ENCODE measurements around the gene FCRLA. TPM values are rescaled to one million over a fixed set of nuclear protein-coding genes. Genes with fewer than 3 reads are reported as not detected.

The FCRLA gene
- total RNA-seq, 1 experiment from 2014 or later: 0.15 TPM

DNA sequence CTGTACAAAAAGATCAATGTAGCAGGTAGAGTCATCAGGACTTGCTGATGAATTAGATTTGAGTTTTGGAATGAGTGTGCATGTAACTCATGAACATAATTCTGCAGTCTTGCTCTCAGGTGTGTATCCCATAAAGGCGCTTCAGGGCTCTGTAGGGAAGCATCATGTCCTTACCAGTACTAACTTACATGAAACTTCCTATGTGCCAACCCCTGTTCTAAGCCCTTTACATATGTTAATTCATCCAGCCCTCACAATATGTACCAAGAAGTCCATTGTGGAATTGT, 12.2 kb downstream of the FCRLA start:
- no TSS peak for BruUV-seq (replicated peaks)
- DNase-seq (ENCODE audit: low read depth, low spot score) (no peak), ATAC-seq (no peak)
- in situ Hi-C loops (cut with HindIII; ENCODE audit: low pct_unique_long_range_greater_than_20kb, low sequenced_read_pairs): no loop called here
- intact Hi-C loops (cut with micrococcal nuclease; ENCODE audit: unreplicated experiment): no loop called here
- POLR2A ChIA-PET: no interaction called here
- H3K4me3 ChIP-seq (ENCODE audit: low read depth in 2 of 2, low read length in 2 of 2): no peak overlapping the region
- no peaks in the 10 kb centered on the region for H3K4me1 ChIP-seq (ENCODE audit: control insufficient read depth, insufficient read depth, low read length)
- H3K27me3 ChIP-seq (ENCODE audit: control insufficient read depth, insufficient read depth, low read length): peaks cover 3% of the 10 kb centered on the region; the same call in 1 of the 2 replicates
- H3K9me3 ChIP-seq (ENCODE audit: control insufficient read depth, insufficient read depth, low read depth, low read length): no peaks in the 10 kb centered on the region
- H3K36me3 ChIP-seq (ENCODE audit: control insufficient read depth, insufficient read depth, low read length): no peaks in the 10 kb centered on the region
- H3K27ac ChIP-seq (ENCODE audit: low read length): no peak overlapping the region
- TF ChIP-seq SIN3A (IDR thresholded peaks at IDR 0.05; ENCODE audit: borderline replicate concordance, insufficient read depth, low read depth, low read length): no peak
- TF ChIP-seq POLR2AphosphoS5 (IDR thresholded peaks at IDR 0.05; ENCODE audit: low read depth, low read length): no peak
- no peak for TF ChIP-seq TCF7L2 (IDR thresholded peaks at IDR 0.05; ENCODE audit: low read depth, low read length)
- no peak for TF ChIP-seq CTCF (IDR thresholded peaks at IDR 0.05)
- no peak for TF ChIP-seq REST (IDR thresholded peaks at IDR 0.05; ENCODE audit: insufficient read depth in 1 of 2, low read depth in 2 of 2, low read length in 1 of 2)
- CTCF ChIA-PET: no interaction called here

GRCh38 chr1:161720422-161720821, 13.4 kb downstream of the FCRLA start:
- ATAC-seq: no peak
- intact Hi-C loops (cut with micrococcal nuclease; ENCODE audit: unreplicated experiment): no loop called here
- no TSS peak for BruUV-seq (replicated peaks)
- Histone ChIP-seq H3K27ac (ENCODE audit: low read length) (no peak overlapping the region), H3K9me3 (ENCODE audit: control insufficient read depth, insufficient read depth, low read depth, low read length) (no peaks in the 10 kb centered on the region), H3K4me3 (ENCODE audit: low read depth in 2 of 2, low read length in 2 of 2) (no peak overlapping the region), H3K36me3 (ENCODE audit: control insufficient read depth, insufficient read depth, low read length) (no peaks in the 10 kb centered on the region), H3K4me1 (ENCODE audit: control insufficient read depth, insufficient read depth, low read length) (no peaks in the 10 kb centered on the region), H3K27me3 (ENCODE audit: control insufficient read depth, insufficient read depth, low read length) (peaks cover 3% of the 10 kb centered on the region; the same call in 1 of the 2 replicates)
- TF ChIP-seq SIN3A (IDR thresholded peaks at IDR 0.05; ENCODE audit: borderline replicate concordance, insufficient read depth, low read depth, low read length) (no peak), POLR2AphosphoS5 (IDR thresholded peaks at IDR 0.05; ENCODE audit: low read depth, low read length) (no peak), TCF7L2 (IDR thresholded peaks at IDR 0.05; ENCODE audit: low read depth, low read length) (no peak), CTCF (IDR thresholded peaks at IDR 0.05) (no peak), REST (IDR thresholded peaks at IDR 0.05; ENCODE audit: insufficient read depth in 1 of 2, low read depth in 2 of 2, low read length in 1 of 2) (no peak)
- no peak for DNase-seq (ENCODE audit: low read depth, low spot score)
- CTCF ChIA-PET: no interaction called here
- POLR2A ChIA-PET: no interaction called here
- in situ Hi-C loops (cut with HindIII; ENCODE audit: low pct_unique_long_range_greater_than_20kb, low sequenced_read_pairs): no loop called here

Data from Panc1 (cell line).